Measurements from ENCODE around the gene SIKE1.

The SIKE1 gene

DNA sequence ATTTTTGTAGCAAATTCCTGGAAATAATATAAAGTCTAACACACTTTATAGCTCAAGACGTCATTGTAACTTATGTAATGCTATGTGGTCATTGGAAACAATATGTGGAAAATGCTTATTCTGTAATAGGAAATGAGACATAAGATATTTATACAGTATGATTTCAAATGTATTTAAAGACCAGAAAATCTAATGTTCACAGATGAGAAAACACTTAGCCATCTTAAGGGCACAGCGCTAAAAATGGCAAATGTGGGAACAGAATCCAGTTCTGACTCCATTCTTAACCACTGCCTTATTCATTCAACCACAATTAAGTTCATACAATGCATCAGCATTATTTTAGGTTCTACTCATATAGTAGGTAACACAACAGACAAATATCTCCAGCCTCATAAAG, 35.2 kb downstream of the SIKE1 start:
- DNase-seq (ENCODE audit: insufficient read length, low spot score) (no peak), FAIRE-seq (peak; percentile 52)
- TF ChIP-seq POLR2A (IDR thresholded peaks at IDR 0.05; ENCODE audit: low read depth, low read length) = no peak

GRCh38 chr1:114741963-114742746, 38.3 kb downstream of the SIKE1 start:
- DNase-seq (ENCODE audit: insufficient read length, low spot score) = no peak
- no peak for FAIRE-seq
- TF ChIP-seq POLR2A (IDR thresholded peaks at IDR 0.05; ENCODE audit: low read depth, low read length) = no peak

- no peak for TF ChIP-seq POLR2A (IDR thresholded peaks at IDR 0.05; ENCODE audit: low read depth, low read length)
- DNase-seq (ENCODE audit: insufficient read length, low spot score) (no peak), FAIRE-seq (no peak)
Observed at GRCh38 chr1:114740331-114740730, 40.2 kb downstream of the SIKE1 start.

DNA sequence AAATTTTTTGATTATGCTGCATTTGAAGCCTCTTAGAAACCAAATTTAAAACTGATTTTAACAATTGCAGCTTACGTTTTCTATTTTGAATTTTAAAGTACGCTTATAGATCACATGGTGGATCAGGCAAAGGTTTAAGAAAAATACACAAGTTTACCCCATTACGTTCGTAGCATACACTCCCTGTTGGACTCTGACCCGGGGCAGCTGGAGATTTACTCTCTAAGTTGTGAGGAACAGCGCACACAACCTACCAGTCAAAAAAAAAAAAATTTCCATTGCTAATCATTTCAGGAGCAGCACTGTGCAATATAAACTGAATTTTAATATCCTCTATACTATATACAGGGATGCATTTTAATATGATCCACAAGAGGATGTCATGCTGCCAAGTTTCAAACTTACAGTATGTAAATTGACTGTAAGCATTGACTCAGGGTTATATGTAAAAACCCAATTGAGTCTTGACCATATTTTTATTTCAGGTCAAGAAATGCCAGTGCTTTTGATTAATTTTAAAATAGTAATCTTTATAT, 43.1 kb downstream of the SIKE1 start:
- FAIRE-seq (no peak), DNase-seq (ENCODE audit: insufficient read length, low spot score) (no peak)
- no peak for TF ChIP-seq POLR2A (IDR thresholded peaks at IDR 0.05; ENCODE audit: low read depth, low read length)

DNA sequence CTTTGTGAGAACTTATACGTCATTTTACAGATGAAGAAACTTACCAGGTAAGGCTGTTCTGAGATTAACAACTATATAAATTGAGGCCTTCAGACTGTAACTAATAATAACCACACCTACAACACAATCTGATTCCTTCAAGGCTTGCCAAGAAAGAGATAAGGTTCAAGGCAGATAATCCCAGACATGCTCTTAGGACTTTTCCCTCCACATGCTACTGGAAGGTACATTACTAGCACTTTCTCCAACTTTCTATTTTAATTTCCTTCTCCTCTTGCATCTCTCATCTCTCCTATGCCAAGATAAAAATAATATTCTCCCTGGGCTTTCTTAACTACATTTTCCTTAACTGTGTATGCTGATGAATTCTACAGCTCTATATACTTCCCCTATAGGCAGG, 45.0 kb downstream of the SIKE1 start:
- TF ChIP-seq POLR2A (IDR thresholded peaks at IDR 0.05; ENCODE audit: low read depth, low read length) = no peak
- FAIRE-seq (no peak), DNase-seq (ENCODE audit: insufficient read length, low spot score) (no peak)

DNA sequence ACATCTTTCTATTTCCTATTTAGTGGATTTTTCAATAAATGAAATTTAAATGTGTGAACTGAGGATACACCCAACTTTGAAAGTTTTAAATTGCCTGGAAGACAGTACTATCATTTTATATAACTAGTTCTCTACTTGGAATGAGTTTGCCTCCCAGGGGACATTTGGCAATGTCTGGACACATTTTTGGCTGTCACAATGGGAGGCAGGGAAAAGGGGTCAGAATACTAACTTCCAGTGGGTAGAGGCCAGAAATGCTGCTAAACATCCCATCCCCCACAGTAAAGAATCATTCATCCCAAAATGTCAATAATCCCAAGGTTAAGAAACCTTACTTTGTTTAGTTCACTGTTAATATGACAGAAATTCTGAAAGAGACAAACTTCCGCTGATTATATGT, 50.7 kb downstream of the SIKE1 start:
- DNase-seq (ENCODE audit: insufficient read length, low spot score) = no peak
- no peak for TF ChIP-seq POLR2A (IDR thresholded peaks at IDR 0.05; ENCODE audit: low read depth, low read length)
- FAIRE-seq = no peak

DNA sequence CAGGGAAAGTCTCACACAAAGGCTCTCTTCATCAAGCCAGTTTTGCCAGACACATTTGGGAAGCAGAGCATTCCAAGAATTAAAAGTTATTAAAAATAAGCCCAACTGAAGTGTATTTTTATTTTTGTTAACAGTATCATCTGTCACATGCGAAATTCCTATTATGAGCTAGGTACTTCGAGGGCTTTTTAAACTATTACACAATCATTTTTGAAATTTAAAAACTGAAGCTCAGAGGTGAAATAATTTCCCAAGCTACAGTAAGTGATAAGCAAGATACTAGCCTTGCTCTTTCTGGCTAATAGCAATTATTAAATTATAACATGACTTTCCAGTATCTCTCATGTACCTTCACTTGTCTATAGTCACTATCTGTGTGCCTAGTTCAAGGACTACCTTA, 51.9 kb downstream of the SIKE1 start:
- no peak for FAIRE-seq
- no peak for DNase-seq (ENCODE audit: insufficient read length, low spot score)
- TF ChIP-seq POLR2A (IDR thresholded peaks at IDR 0.05; ENCODE audit: low read depth, low read length) = no peak

GRCh38 chr1:114725230-114725629, 55.3 kb downstream of the SIKE1 start:
- no peak for TF ChIP-seq POLR2A (IDR thresholded peaks at IDR 0.05; ENCODE audit: low read depth, low read length)
- DNase-seq (ENCODE audit: insufficient read length, low spot score) (no peak), FAIRE-seq (no peak)

DNA sequence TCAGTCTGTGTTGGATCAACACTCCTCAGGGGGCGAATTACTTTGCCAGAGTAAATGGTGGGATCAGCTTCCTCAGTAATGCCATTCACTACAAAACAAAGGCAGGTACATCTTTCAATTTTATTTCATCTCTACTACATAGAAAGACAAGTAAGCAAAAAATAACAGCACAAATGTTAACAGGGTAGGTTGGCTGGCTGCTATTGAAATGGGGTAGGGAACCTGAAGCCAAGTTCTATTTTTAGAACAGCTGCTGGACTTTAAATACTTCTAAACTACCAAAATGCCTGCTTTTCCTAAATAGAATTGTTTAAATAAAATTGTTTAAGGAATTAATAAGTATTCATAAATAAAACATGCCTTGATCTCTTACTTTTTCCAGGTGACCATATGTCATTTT, 56.6 kb downstream of the SIKE1 start:
- no peak for TF ChIP-seq POLR2A (IDR thresholded peaks at IDR 0.05; ENCODE audit: low read depth, low read length)
- no peak for FAIRE-seq
- DNase-seq (ENCODE audit: insufficient read length, low spot score) = no peak

DNA sequence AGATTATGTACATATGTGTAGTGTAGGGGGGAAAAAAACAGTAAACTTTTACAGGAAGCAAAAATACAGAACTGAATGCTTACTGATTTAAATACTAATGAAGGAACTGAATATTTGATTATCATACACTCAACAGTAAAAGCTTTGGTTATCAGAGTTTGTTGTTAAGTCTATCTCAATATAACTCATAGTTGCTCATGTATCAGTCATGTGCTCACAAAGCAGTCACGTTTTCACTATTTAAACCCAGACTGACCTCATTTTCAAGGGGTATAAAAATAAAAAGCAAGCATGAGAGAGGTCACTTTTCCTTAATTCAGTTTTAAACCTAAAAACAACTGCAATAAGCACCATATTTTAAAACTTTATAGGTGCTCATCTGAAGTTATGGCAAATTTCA, 57.0 kb downstream of the SIKE1 start:
- no peak for TF ChIP-seq POLR2A (IDR thresholded peaks at IDR 0.05; ENCODE audit: low read depth, low read length)
- DNase-seq (ENCODE audit: insufficient read length, low spot score) (no peak), FAIRE-seq (no peak)

DNA sequence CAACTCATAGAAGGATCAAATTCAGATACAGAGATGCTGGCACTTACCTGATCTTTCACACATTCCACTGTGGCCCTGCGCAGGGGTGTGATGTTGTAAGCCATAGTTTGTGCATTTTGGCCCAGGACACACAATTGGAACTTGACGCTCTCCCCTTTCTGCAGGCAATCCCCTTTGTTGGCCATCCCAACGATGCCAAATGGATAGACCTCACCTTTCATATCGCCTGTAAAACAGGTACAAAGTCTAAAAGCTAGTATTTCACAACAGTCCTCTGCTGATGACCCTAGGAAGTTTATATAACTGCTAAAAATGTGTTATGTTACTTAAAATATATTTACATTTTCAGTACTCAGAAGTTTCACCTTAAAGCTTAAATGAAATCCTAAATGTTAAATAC, 60.0 kb downstream of the SIKE1 start:
- FAIRE-seq (no peak), DNase-seq (ENCODE audit: insufficient read length, low spot score) (no peak)
- no peak for TF ChIP-seq POLR2A (IDR thresholded peaks at IDR 0.05; ENCODE audit: low read depth, low read length)
